NCI-H460 (cell line): ENCODE results near the gene KIF17. TPM values are rescaled to one million over a fixed set of nuclear protein-coding genes. Genes with fewer than 3 reads are reported as not detected.
"Not testable (repeated sequence)": the region's sequence is repeated elsewhere in the genome, so short reads cannot be mapped to it uniquely, and the experiment has no call there.

Source experiments
- DNase-seq: peaks from one replicate; pipeline ENCODE4 v3.0.0-alpha.2; 2016; ENCODE audit warnings: low read depth; ENCODE audit errors: extremely low read depth
- total RNA-seq: library from RNA; depleted of rRNA; stranded (reverse); fragments of >200 nt; shearing (Covaris generic); gene quantifications from 2 replicates; pipeline ENCODE4 v1.2.3, GENCODE V29; 2014

The KIF17 gene
- total RNA-seq, 1 experiment from 2014 or later: 0.25 TPM

DNA sequence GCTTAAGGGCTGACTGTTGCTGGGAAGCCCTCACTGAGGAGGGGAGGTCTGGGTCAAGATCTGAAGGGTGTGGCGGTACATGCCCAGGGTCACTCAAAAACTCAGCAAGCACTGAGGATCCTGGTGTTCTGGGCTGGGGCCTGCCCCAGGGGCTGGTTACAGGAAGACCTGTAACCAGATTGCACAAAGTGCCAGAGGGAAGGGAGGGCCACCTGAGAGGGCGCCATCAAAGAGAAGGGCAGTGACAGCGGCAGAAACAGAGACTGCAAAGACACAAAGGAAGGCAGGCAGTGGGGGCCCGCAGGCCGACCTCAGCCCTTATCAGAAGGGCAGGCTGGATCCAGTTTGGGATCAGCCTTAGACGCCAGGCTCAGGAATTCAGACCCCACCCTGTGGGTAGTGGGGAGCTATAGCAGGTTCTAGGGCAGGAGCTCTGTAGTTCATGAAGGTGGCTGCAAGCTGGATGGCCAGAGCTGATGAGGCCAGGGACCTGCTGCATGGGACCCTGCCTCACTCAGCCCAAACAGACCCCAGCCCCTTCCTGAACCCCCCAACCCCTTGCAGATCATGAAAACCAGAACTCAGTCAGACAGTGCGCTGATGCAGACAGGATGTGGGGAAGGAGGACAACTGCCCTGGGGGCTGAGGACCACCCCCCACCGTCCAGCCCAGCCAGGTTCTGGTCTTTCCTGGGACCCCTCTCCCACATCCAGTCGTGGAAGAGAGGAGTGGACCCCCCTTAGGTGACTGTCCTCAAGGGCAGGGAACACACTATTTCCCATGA is 10.8 kb upstream of the KIF17 start:
- no peak for DNase-seq

GRCh38 chr1:20727746-20728316 is 10.0 kb upstream of the KIF17 start:
- no peak for DNase-seq

DNA sequence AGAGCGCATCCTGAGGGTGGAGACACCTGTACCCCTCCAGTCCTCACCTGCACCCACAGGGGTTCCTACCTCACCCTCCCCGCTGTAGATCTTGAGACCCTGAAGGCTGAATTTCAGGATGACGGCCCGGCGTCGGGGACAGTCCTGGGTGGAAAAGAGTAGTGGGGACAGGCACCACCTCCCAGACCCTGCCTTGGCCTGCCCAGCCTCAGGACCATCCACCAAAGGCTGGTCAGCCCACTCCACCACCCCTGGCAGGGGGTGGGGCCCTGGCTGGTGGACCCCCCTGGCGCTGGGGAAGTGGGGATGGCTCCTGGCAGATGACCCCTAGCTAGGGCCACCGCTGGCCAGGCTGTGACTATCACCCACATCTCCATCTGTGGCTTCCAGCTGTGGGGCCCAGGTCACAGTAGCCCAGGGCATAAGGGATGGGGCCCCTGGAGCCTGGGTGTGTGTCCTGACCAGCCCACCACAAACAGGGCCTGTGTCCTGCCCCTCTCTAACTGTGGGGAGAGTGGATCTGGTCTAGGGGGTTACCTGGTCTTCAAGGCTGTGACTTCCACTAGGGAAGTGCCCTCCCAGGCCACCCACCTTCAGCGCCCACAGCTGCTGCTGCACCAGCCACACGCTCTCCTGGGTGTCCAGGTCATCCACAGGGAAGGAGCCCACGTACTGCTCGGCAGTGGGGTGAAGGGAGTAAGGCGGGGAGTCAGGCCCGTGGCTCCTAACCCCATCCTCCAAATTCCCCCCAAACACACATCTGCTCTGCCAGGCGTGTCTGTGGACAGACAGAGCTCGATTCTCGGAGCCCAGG is 9.3 kb upstream of the KIF17 start:
- no peak for DNase-seq

DNA sequence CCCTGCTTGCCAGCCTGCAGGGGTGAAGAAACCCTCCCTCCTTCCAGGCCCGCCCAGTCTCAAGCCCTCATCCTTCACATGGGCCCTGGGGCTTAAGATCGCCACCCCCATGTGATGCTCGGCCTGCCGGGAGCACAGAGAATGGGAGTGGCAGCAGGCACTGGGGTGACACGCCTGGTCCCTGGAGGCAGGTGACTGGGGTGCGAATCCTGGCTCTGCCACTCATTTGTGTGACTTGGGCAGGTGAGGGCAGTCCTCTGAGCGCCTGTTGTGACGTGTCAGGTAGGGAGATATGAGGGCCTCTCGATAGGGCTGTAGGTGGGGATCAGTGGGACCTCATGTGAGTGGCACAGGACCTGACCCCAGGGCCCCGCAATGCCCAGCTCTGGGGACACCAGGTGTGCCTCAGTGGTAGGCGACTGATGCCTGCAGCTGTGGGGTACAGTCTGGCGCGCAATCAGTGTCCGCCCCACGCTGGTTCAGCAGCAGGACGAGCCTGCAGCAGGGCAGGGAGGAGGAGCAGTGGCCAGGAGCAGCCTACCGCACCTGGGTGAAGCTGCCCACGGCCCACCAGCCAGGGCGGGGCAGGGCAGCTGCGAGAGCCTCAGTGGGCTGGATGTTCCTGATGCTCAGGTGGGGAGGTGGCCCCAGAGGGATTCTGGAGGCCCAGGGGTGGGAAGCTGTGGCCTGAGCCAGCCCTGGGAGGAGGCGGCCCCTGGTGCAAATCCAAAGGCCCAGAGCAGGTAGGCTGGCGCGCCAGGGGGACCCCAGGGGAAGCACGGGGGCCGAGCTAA is 8.5 kb upstream of the KIF17 start:
- no peak for DNase-seq

- no peak for DNase-seq
Observed at GRCh38 chr1:20725189-20726117, 7.6 kb upstream of the KIF17 start.

GRCh38 chr1:20724364-20725188 is 6.8 kb upstream of the KIF17 start:
- DNase-seq: no peak

GRCh38 chr1:20723537-20724363 is 5.9 kb upstream of the KIF17 start:
- no peak for DNase-seq

- no peak for DNase-seq
Observed at GRCh38 chr1:20723159-20723536, 5.3 kb upstream of the KIF17 start.

DNA sequence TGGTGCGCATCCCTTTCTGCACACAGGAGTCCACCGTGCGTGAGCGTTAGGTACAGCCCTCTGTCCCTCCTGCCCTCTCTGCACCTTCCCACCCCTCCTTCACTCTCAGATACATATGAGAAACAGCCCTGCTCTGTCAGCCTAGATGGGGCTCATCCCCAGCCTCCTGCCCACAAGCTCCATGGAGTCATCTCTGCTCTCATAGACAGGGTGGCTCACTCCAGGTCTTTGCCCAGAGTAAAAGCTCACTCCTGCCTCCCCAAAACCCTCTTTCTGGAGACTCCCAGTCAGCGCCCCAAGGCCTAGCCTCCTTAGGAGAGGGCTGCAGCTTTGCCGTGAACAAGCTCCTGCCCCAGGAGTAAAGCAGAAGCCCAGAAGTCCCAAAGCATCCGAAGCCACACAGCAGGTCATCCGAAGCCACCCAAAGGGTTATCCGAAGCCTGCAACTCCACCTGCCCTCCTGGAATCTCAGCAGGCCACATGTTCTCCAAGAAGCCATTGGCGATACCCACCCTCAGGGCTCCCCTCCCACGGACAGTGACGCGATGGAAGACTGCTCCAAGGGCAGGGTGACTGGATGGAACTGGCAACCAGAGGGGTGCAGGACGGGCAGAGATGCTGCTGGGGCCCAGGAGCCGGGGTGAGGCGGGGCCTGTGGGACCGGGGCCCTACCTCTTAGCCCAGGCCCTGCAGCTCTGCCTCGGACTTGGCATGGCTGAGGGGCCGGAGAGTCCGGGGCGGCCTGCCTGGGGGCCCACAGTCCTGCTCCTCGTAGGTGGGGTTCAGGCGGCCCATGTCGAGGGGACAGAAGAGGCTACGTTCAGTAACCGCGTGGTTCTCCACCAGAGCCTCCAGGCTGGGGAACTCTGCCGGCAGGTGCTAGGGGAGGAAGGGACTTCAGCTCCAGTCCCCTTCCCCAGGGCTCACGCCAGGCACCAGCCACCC is 3.6 kb upstream of the KIF17 start:
- no peak for DNase-seq

DNA sequence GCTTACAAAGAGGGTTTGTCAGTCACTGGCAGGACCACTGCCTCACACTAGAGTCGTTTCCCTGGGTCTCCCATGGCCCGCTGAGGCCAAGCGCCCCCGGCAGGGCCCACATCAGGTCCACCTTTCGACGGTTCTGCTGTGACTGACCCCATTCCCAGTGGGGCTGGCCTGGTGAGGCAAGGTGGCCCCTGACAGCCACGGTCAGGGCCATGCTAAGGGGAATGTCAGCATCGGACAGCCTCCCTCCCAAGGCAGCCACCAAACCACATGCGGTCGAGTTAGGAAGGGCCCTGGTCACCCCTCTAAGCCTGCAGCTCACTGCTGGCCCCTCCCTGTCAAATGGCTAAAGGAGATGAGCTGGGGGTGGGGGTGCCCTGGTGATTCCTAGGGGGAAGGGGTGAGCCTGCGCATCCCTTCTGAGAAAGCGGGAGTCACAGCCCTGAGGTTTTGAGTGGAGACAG is 2.9 kb upstream of the KIF17 start:
- no peak for DNase-seq

DNA sequence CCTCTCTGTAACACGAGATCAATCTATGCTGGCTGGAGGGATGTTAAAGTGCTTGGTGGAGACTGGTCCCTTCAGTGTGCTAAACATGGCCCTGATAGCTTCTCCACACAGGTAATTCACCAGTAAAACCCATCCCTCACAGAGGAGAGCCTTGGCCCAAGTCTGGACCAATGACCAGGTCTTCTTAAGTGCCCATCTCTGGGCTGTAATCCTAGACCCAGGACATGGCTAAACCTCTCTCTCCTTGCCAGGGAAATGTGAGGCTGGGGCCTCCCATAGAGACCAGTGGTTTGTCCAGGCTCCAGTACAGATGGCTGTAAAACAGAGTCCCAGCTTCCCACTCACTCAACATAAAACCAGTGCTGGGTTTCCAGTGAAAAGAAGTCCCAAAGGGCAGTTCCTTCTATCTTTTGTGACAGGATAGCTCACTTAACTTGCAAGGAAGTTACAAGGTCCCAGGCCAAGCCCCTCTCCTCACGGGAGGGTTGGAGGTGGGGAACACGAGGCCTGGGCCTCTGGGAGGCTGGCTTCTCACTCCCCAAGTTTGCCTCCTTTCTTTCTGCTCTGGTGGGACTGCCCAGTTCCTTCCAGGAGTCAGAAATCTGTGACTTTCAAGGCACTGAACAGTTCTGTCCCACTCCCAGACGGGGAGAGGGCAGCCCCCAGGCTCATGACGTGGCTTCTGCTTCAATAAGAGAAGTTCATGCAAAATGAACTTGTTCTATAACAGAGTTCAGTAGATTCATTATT is 2.2 kb upstream of the KIF17 start:
- no peak for DNase-seq

DNA sequence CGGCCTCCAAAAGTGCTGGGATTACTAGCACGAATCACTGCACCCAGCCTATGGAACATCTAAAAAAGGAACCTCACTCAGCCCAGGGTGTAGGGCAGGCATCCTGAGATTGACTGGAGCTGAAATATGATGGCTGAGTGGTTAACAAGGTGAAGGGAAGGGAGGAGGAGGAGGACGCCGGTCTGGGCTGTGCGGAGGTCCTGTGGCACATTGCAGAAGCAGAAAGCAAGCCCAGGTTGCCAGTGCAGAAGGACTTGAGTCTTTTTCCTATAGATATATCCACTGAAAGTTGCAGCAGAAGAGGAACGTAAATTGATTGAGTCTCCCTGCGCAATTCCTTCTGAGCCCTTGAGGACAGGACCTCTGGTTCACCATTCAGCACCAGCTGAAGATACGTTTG is 1.5 kb upstream of the KIF17 start:
- DNase-seq: no peak

DNA sequence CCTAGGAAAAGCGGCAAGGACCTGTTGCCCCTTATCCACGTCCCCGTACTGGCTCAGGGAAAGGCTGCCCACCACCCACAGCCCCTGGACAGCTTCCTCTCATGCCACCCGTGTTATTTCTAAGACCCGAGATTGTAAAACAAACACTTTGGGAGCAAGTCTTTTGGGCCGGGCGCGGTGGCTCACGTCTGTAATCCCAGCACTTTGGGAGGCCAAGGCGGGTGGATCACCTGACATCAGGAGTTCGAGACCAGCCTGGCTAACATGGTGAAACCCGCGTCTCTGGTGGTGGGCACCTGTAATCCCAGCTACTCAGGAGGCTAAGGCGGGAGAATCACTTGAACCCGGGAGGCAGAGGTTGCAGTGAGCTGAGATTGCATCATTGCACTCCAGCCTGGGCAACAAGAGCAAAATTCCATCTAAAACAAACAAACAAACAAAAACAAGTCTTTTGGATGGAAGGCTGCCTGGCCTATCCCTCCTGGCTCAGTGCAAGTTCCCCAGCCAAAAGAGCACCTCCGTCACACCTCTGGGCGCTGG is 606 bp upstream of the KIF17 start:
- DNase-seq: not testable (repeated sequence)

GRCh38 chr1:20716232-20716631 is 1.6 kb downstream of the KIF17 start:
- DNase-seq: no peak

GRCh38 chr1:20715406-20715805 is 2.4 kb downstream of the KIF17 start:
- no peak for DNase-seq

- DNase-seq: no peak
Observed at GRCh38 chr1:20713440-20713839, 4.4 kb downstream of the KIF17 start.
